ENCODE measurements around the gene LPIN1.
"Not testable (repeated sequence)": the region's sequence is repeated elsewhere in the genome, so short reads cannot be mapped to it uniquely, and the experiment has no call there.

Gene LPIN1

GRCh38 chr2:11814979-11815510, 68.6 kb downstream of the LPIN1 start:
- no peak for DNase-seq

GRCh38 chr2:11816935-11817334, 70.5 kb downstream of the LPIN1 start:
- not testable (repeated sequence) for DNase-seq

- DNase-seq = no peak
Observed at GRCh38 chr2:11819235-11819729, 72.8 kb downstream of the LPIN1 start.

- no peak for DNase-seq
Observed at GRCh38 chr2:11820650-11821049, 74.2 kb downstream of the LPIN1 start.

GRCh38 chr2:11821705-11822104, 75.3 kb downstream of the LPIN1 start:
- no peak for DNase-seq

GRCh38 chr2:11822359-11822745, 75.9 kb downstream of the LPIN1 start:
- not testable (repeated sequence) for DNase-seq

GRCh38 chr2:11822746-11823451, 76.5 kb downstream of the LPIN1 start:
- DNase-seq = no peak

- no peak for DNase-seq
Observed at GRCh38 chr2:11824901-11825828, 78.7 kb downstream of the LPIN1 start.

- DNase-seq = no peak
Observed at GRCh38 chr2:11827547-11827946, 81.1 kb downstream of the LPIN1 start.

GRCh38 chr2:11828933-11829323, 82.5 kb downstream of the LPIN1 start:
- no peak for DNase-seq

GRCh38 chr2:11829324-11829946, 83.0 kb downstream of the LPIN1 start:
- peak; percentile 57 for DNase-seq

GRCh38 chr2:11829947-11830707, 83.7 kb downstream of the LPIN1 start:
- DNase-seq = no peak

- no peak for DNase-seq
Observed at GRCh38 chr2:11830708-11831301, 84.4 kb downstream of the LPIN1 start.

- DNase-seq = no peak
Observed at GRCh38 chr2:11831415-11831814, 85.0 kb downstream of the LPIN1 start.

- DNase-seq = no peak
Observed at GRCh38 chr2:11832531-11832930, 86.1 kb downstream of the LPIN1 start.

GRCh38 chr2:11833601-11834000, 87.2 kb downstream of the LPIN1 start:
- DNase-seq = no peak

GRCh38 chr2:11835403-11835802, 89.0 kb downstream of the LPIN1 start:
- DNase-seq = no peak

- DNase-seq = no peak
Observed at GRCh38 chr2:11836647-11837219, 90.3 kb downstream of the LPIN1 start.

- DNase-seq = no peak
Observed at GRCh38 chr2:11837875-11838734, 91.7 kb downstream of the LPIN1 start.

- no peak for DNase-seq
Observed at GRCh38 chr2:11839916-11840315, 93.5 kb downstream of the LPIN1 start.

GRCh38 chr2:11842336-11842735, 95.9 kb downstream of the LPIN1 start:
- no peak for DNase-seq

Data from activated CD8-positive, alpha-beta memory T cell treated with anti-CD3 and anti-CD28 coated beads, Interleukin-2, amount 50 U/mL, for 4 hours (primary cell).